Endothelial cell of umbilical vein (primary cell): ENCODE results near the gene LTBP1. TPM values are rescaled to one million over a fixed set of nuclear protein-coding genes. Genes with fewer than 3 reads are reported as not detected.

ENCODE experiments used
- BruUV-seq: library from RNA; stranded (reverse); fragments of 400-500 nt; replicated peaks from 2 replicates; lab custom pipeline; 2021; lab: Mats Ljungman, UMichigan
- CTCF ChIA-PET: fragments of 300-600, 350-600 bp; sonication (Branson Sonifier 250); formaldehyde crosslinking; loops from one replicate; lab custom pipeline; 2021; ENCODE audit warnings: antibody characterized with exemption, inconsistent platforms; lab: Charles Lee
- POLR2A ChIA-PET: fragments of 300-600, 350-600 bp; sonication (Branson Sonifier 250); formaldehyde crosslinking; loops from one replicate; lab custom pipeline; 2021; ENCODE audit warnings: antibody characterized with exemption, inconsistent platforms; lab: Charles Lee
- DNase-seq: peaks from one replicate; pipeline ENCODE4 v3.0.0-alpha.2; 2011; ENCODE audit warnings: low read depth, low spot score
- FAIRE-seq: peaks from 2 replicates; lab custom pipeline; 2011; peaks lifted over from hg19 to GRCh38; lab: Jason Lieb, UNC
- H2AFZ ChIP-seq: 2 replicates; pipeline ENCODE4 v1.6.0; 2012; ENCODE audit warnings: low read depth, low read length, control low read depth, inconsistent platforms
- H3K27ac ChIP-seq: 2 replicates; pipeline ENCODE4 v1.5.1; 2011; ENCODE audit warnings: low read depth, mild to moderate bottlenecking, control low read depth, low read length, moderate library complexity; ENCODE audit not compliant: insufficient read depth
- H3K27me3 ChIP-seq, 2 experiments: 2 replicates each; pipeline versions ENCODE4 v1.6.0 to v1.6.1; 2011; ENCODE audit warnings: low read length in 2 of 2, mixed read lengths in 1 of 2; ENCODE audit not compliant: control insufficient read depth in 2 of 2, insufficient read depth in 2 of 2
- H3K36me3 ChIP-seq, 2 experiments: 2 replicates in 1 of 2; 3 replicates in 1 of 2; pipeline ENCODE4 v1.5.1; 2011; ENCODE audit warnings: low read length in 2 of 2, mild to moderate bottlenecking in 1 of 2, moderate library complexity in 1 of 2; ENCODE audit not compliant: control insufficient read depth in 2 of 2, insufficient read depth in 2 of 2; ENCODE audit errors: extremely low read depth in 1 of 2
- H3K4me1 ChIP-seq: 3 replicates; pipeline ENCODE4 v1.5.1; 2011; ENCODE audit warnings: mild to moderate bottlenecking, low read length; ENCODE audit not compliant: control insufficient read depth, insufficient read depth; ENCODE audit errors: extremely low read depth
- H3K4me2 ChIP-seq: 2 replicates; pipeline ENCODE4 v1.6.1; 2011; ENCODE audit warnings: low read length, control low read depth, mixed read lengths; ENCODE audit not compliant: insufficient read depth
- H3K4me3 ChIP-seq, 3 experiments: fragments of 200-600 bp in 1 of 3; sonication (generic), shearing (Covaris generic) in 1 of 3; replicated peaks in 1 of 3; 2 replicates each; pipeline ENCODE4 v1.5.1; 2011 to 2016; ENCODE audit warnings: control low read depth in 3 of 3, low read length in 3 of 3, mild to moderate bottlenecking in 2 of 3, inconsistent platforms in 1 of 3, low read depth in 1 of 3, moderate library complexity in 1 of 3; ENCODE audit not compliant: insufficient read depth in 1 of 3
- H3K79me2 ChIP-seq: 2 replicates; pipeline ENCODE4 v1.6.0; 2012; ENCODE audit warnings: low read length, inconsistent platforms; ENCODE audit not compliant: control insufficient read depth, insufficient read depth
- H3K9ac ChIP-seq: replicated peaks from 2 replicates; pipeline ENCODE3; 2011; ENCODE audit warnings: low read length, control low read depth; ENCODE audit not compliant: insufficient read depth; ENCODE audit errors: extremely low read depth
- H3K9me1 ChIP-seq: replicated peaks from 3 replicates; pipeline ENCODE4 v1.6.0; 2011; ENCODE audit warnings: mild to moderate bottlenecking, low read length; ENCODE audit not compliant: control insufficient read depth, insufficient read depth; ENCODE audit errors: extremely low read depth
- H3K9me3 ChIP-seq: replicated peaks from 2 replicates; pipeline ENCODE4 v1.5.1; 2012; ENCODE audit warnings: low read length, inconsistent platforms; ENCODE audit not compliant: control insufficient read depth, insufficient read depth
- H4K20me1 ChIP-seq: replicated peaks from 2 replicates; pipeline ENCODE3; 2011; ENCODE audit warnings: mild to moderate bottlenecking, low read length; ENCODE audit not compliant: control insufficient read depth, insufficient read depth; ENCODE audit errors: extremely low read depth
- EZH2 ChIP-seq: IDR thresholded peaks from 2 replicates; pipeline ENCODE4 v1.6.1; 2012; ENCODE audit warnings: borderline replicate concordance, low read depth, mild to moderate bottlenecking, moderate library complexity, low read length, inconsistent platforms; ENCODE audit not compliant: severe bottlenecking
- FOS ChIP-seq: IDR thresholded peaks from 2 replicates; pipeline ENCODE4 v1.6.1; 2011; ENCODE audit warnings: mild to moderate bottlenecking, low read length, moderate library complexity, borderline replicate concordance; ENCODE audit not compliant: insufficient read depth
- GATA2 ChIP-seq: IDR thresholded peaks from 2 replicates; pipeline ENCODE4 v1.7.0; 2011; ENCODE audit warnings: low read depth, mild to moderate bottlenecking, moderate library complexity, mixed read lengths, low read length; ENCODE audit not compliant: insufficient read length, insufficient read depth
- JUN ChIP-seq: IDR thresholded peaks from 2 replicates; pipeline ENCODE4 v1.6.1; 2011; ENCODE audit warnings: borderline replicate concordance, low read depth; ENCODE audit not compliant: insufficient read length, insufficient read depth
- MYC ChIP-seq: IDR thresholded peaks from one replicate; pipeline ENCODE4 v1.6.1; 2011; ENCODE audit warnings: mild to moderate bottlenecking, low read depth, low read length
- POLR2A ChIP-seq: IDR thresholded peaks from 2 replicates; pipeline ENCODE4 v1.6.1; 2012; ENCODE audit warnings: low read depth, mild to moderate bottlenecking, control low read depth, low read length
- POLR2AphosphoS5 ChIP-seq: IDR thresholded peaks from 2 replicates; pipeline ENCODE4 v1.6.1; 2012; ENCODE audit warnings: low read depth, mild to moderate bottlenecking, control low read depth, low read length, moderate library complexity; ENCODE audit not compliant: insufficient read depth
- dilution Hi-C: fragments of 300-500 bp; cut with MboI; formaldehyde crosslinking; loops from one replicate; pipeline ENCODE4 v1.15.0; 2019; ENCODE audit warnings: low sequenced_read_pairs; ENCODE audit not compliant: extremely low pct_ligation_motif_present
- intact Hi-C: fragments of 100-400 bp; cut with micrococcal nuclease; formaldehyde crosslinking; loops from one replicate; pipeline ENCODE4 v1.10.0; 2022
- polyA plus RNA-seq, 4 experiments: library from polyadenylated mRNA; depleted of rRNA in 3 of 4; stranded (reverse) in 3 of 4; unstranded in 1 of 4; fragments of >200 nt; gene quantifications; 2 replicates each; pipeline versions ENCODE4 v1.2.1 to v1.2.3, GENCODE V29; 2011 to 2012; ENCODE audit warnings: missing spikeins in 1 of 4
- total RNA-seq: library from RNA; stranded (reverse); gene quantifications from 2 replicates; pipeline ENCODE4 v1.2.3, GENCODE V29; 2021
- TF ChIP-seq, protein P1 (sequence below), 2 donors: IDR thresholded peaks; 1 replicate in 1 of 2; 2 replicates in 1 of 2; pipeline ENCODE4 v1.5.1; 2011; ENCODE audit warnings: low read length in 2 of 2, mild to moderate bottlenecking in 2 of 2, moderate library complexity in 2 of 2, control low read depth in 1 of 2, inconsistent platforms in 1 of 2, low read depth in 1 of 2; ENCODE audit not compliant: insufficient read depth in 1 of 2; ENCODE audit errors: extremely low read depth in 1 of 2
- TF ChIP-seq, protein P2 (sequence below): IDR thresholded peaks from 2 replicates; pipeline ENCODE4 v1.6.1; 2011; ENCODE audit not compliant: insufficient read depth, insufficient read length

The LTBP1 gene
- total and polyA plus RNA-seq, 2 donors (not counting 3 experiments of a cell fraction or from before 2014, with no cell fraction given), result 57.4 to 68.2 TPM

DNA sequence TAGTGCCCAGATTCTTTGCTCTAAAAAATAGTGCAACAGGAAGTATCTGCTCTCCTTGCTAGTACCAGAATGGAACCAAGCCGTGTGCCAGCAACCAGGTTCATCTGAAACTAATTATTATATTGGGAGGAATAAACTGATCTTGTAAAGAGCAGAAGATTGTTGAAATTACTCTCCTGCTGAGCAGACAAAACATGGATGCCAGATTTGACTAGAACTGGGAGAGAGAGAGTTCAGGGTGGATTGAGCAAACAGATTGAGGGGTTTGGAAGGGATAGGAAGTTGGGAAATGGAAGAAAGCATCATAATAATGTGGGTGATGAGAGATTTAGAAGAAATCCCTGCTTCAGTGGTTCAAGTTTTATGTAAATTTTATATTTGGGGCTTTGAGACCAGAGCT, 369.6 kb downstream of the LTBP1 start:
- intact Hi-C loops, result no loop called here
- no peaks in the 10 kb centered on the region for H3K9me3 ChIP-seq
- no peaks in the 10 kb centered on the region for H4K20me1 ChIP-seq
- no peak overlapping the region for H3K4me3 ChIP-seq
- no TSS peak for BruUV-seq
- DNase-seq, result no peak
- FAIRE-seq, result no peak
- H3K9ac ChIP-seq, result no peak overlapping the region
- no peaks in the 10 kb centered on the region for H3K9me1 ChIP-seq
- TF ChIP-seq POLR2AphosphoS5, result no peak
- TF ChIP-seq POLR2A, result no peak
- TF ChIP-seq EZH2, result no peak
- TF ChIP-seq, protein P1, sequence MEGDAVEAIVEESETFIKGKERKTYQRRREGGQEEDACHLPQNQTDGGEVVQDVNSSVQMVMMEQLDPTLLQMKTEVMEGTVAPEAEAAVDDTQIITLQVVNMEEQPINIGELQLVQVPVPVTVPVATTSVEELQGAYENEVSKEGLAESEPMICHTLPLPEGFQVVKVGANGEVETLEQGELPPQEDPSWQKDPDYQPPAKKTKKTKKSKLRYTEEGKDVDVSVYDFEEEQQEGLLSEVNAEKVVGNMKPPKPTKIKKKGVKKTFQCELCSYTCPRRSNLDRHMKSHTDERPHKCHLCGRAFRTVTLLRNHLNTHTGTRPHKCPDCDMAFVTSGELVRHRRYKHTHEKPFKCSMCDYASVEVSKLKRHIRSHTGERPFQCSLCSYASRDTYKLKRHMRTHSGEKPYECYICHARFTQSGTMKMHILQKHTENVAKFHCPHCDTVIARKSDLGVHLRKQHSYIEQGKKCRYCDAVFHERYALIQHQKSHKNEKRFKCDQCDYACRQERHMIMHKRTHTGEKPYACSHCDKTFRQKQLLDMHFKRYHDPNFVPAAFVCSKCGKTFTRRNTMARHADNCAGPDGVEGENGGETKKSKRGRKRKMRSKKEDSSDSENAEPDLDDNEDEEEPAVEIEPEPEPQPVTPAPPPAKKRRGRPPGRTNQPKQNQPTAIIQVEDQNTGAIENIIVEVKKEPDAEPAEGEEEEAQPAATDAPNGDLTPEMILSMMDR (IDR thresholded peaks at IDR 0.05; ENCODE audit: extremely low read depth in 1 of 2, insufficient read depth in 1 of 2, low read depth in 1 of 2, low read length in 2 of 2), result no peak
- TF ChIP-seq, protein P2, sequence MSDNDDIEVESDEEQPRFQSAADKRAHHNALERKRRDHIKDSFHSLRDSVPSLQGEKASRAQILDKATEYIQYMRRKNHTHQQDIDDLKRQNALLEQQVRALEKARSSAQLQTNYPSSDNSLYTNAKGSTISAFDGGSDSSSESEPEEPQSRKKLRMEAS, result no peak
- TF ChIP-seq FOS, result no peak
- TF ChIP-seq MYC, result no peak
- no peak for TF ChIP-seq GATA2
- no peak for TF ChIP-seq JUN
- POLR2A ChIA-PET, result no interaction called here
- H2AFZ ChIP-seq, result no peak overlapping the region
- H3K4me2 ChIP-seq, result no peak overlapping the region
- H3K27ac ChIP-seq, result no peak overlapping the region
- no peaks in the 10 kb centered on the region for H3K27me3 ChIP-seq
- no peaks in the 10 kb centered on the region for H3K4me1 ChIP-seq
- dilution Hi-C loops, result no loop called here
- H3K79me2 ChIP-seq, result no peaks in the 10 kb centered on the region
- CTCF ChIA-PET, result interaction anchor here (1.2 to 1.6 kb wide), 3 partner anchors 12 to 63 kb away, joined by 3 to 6 read pairs (median 4); no protein-coding TSS in a partner anchor
- no peaks in the 10 kb centered on the region for H3K36me3 ChIP-seq
